Parathyroid adenoma (tissue), 2 donors: ENCODE data around the gene SLC35E2B.

Experiments
- H2AFZ ChIP-seq: fragments of 300-600 bp; sonication (generic); one replicate; pipeline ENCODE4 v1.7.0; 2017; ENCODE audit warnings: antibody characterized with exemption, mild to moderate bottlenecking
- H3K27ac ChIP-seq: fragments of 300-600 bp; sonication (generic); one replicate; pipeline ENCODE4 v1.7.0; 2017
- H3K27me3 ChIP-seq: fragments of 300-600 bp; sonication (generic); one replicate; pipeline ENCODE4 v1.7.0; 2017; ENCODE audit warnings: low read length; ENCODE audit not compliant: control insufficient read depth, insufficient read depth
- H3K36me3 ChIP-seq: fragments of 300-600 bp; sonication (generic); one replicate; pipeline ENCODE4 v1.7.0; 2017; ENCODE audit warnings: low read length; ENCODE audit not compliant: control insufficient read depth, insufficient read depth
- H3K4me1 ChIP-seq: fragments of 300-600 bp; sonication (generic); one replicate; pipeline ENCODE4 v1.7.0; 2017; ENCODE audit warnings: control low read depth
- H3K4me2 ChIP-seq: fragments of 300-600 bp; sonication (generic); one replicate; pipeline ENCODE4 v1.7.0; 2017; ENCODE audit warnings: low read length
- H3K4me3 ChIP-seq: fragments of 300-600 bp; sonication (generic); one replicate; pipeline ENCODE4 v1.7.0; 2017; ENCODE audit warnings: low read depth, low read length
- H3K79me2 ChIP-seq: fragments of 300-600 bp; sonication (generic); one replicate; pipeline ENCODE4 v1.7.0; 2017; ENCODE audit warnings: control low read depth
- H3K9ac ChIP-seq: fragments of 300-600 bp; sonication (generic); one replicate; pipeline ENCODE4 v1.7.0; 2017; ENCODE audit warnings: mild to moderate bottlenecking
- H3K9me3 ChIP-seq: fragments of 300-600 bp; sonication (generic); one replicate; pipeline ENCODE4 v1.7.0; 2017; ENCODE audit warnings: low read length; ENCODE audit not compliant: control insufficient read depth
- TF ChIP-seq, protein P1 (sequence below): fragments of 300-600 bp; sonication (generic); IDR thresholded peaks from one replicate; pipeline ENCODE4 v1.7.0; 2017; ENCODE audit warnings: antibody characterized with exemption, mild to moderate bottlenecking
- donor health status: primary hyperparathyroidism.

The SLC35E2B gene

GRCh38 chr1:1622010-1622787 lies 70.4 kb downstream of the SLC35E2B start:
- H3K9me3 ChIP-seq, result no peaks in the 10 kb centered on the region
- no peaks in the 10 kb centered on the region for H3K27me3 ChIP-seq
- H2AFZ ChIP-seq, result no peak overlapping the region
- H3K36me3 ChIP-seq, result no peaks in the 10 kb centered on the region
- H3K9ac ChIP-seq, result no peak overlapping the region
- TF ChIP-seq, protein P1, sequence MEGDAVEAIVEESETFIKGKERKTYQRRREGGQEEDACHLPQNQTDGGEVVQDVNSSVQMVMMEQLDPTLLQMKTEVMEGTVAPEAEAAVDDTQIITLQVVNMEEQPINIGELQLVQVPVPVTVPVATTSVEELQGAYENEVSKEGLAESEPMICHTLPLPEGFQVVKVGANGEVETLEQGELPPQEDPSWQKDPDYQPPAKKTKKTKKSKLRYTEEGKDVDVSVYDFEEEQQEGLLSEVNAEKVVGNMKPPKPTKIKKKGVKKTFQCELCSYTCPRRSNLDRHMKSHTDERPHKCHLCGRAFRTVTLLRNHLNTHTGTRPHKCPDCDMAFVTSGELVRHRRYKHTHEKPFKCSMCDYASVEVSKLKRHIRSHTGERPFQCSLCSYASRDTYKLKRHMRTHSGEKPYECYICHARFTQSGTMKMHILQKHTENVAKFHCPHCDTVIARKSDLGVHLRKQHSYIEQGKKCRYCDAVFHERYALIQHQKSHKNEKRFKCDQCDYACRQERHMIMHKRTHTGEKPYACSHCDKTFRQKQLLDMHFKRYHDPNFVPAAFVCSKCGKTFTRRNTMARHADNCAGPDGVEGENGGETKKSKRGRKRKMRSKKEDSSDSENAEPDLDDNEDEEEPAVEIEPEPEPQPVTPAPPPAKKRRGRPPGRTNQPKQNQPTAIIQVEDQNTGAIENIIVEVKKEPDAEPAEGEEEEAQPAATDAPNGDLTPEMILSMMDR, result no peak
- H3K27ac ChIP-seq, result no peak overlapping the region
- H3K4me1 ChIP-seq, result no peaks in the 10 kb centered on the region
- H3K4me2 ChIP-seq, result no peak overlapping the region
- no peak overlapping the region for H3K4me3 ChIP-seq
- H3K79me2 ChIP-seq, result no peaks in the 10 kb centered on the region

DNA sequence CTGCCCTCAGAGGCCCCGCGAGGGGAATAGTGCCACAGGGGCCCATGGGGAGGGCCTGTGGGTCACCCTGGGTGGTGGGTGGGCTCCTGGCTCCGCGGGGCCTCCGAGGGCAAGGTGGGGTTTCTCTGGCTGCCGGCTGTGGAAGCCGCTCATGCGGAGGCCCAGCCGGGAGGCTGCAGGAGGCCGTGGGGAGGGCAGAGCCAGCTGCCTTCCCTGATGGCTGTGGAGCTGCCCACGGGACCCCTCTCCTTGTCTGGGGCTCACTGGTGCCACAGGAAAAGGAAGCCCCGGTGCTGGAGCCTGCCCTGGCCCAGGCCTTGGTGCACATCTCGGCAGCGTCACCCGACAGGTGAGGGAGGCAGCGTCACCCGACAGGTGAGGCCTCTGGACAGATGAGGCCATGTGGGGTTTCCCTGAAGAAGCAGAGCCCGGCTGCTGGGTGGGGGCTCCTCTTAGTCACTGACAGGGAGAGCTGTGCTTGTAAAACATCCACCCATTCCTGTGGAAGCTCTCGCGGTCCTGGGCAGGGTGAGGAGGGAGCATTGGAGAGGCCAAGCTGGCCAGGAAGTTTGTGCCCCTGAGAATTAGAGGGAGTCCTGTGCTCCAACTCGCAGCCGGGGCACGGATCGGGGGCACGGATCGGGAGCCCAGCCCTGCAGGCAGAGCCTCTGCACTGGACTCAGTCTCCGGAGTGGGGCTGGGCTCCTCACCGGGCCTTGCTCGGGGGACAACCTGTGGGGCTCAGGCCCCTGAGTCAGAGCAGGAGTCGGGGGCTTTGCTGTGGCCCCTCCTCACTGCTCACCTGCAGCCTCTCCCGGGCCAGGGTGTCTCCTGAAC lies 71.2 kb downstream of the SLC35E2B start:
- Histone ChIP-seq H3K27ac (no peak overlapping the region), H3K4me3 (no peak overlapping the region), H3K9ac (no peak overlapping the region), H3K9me3 (no peaks in the 10 kb centered on the region), H2AFZ (no peak overlapping the region), H3K79me2 (peaks cover 1% of the 10 kb centered on the region), H3K4me1 (no peaks in the 10 kb centered on the region), H3K27me3 (no peaks in the 10 kb centered on the region), H3K4me2 (no peak overlapping the region), H3K36me3 (no peaks in the 10 kb centered on the region)
- TF ChIP-seq, protein P1, result no peak

DNA sequence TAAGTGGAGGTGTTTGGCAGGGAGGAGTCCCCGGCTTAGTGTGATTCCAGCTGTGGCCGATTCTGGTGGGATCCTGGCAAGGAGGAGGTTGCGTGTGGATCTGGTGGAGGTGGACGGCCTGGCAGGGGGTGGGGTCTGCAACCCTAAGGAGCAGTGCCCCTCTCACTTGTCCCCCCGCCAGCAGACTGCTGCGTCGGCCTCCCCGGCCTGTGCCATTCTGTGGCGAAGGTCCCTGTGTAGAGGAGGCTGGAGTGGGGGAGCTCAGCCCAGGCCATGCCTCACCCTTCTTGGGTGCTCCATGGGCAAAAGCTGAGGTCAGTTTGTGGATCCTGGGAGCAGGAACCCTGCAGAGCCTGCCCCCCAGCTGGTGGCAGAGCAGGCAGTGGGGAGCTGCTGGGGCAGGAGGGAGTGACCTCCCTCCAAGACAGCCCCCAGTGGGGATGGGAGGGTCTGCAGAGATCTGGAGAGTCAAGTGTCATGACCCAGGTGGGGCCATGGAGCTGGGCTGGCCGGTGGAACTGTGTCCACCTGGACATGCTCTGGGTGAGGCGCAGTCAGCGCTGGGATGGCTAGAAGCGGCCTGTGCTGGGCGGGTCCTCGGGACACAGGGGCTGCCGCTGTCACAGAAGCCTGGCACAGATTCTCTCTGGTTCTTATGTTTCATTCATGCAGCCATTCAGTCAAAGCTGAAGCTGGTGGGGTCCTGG lies 72.0 kb downstream of the SLC35E2B start:
- Histone ChIP-seq H3K4me2 (no peak overlapping the region), H3K27ac (no peak overlapping the region), H3K9ac (no peak overlapping the region), H3K79me2 (peaks cover 2% of the 10 kb centered on the region), H3K4me1 (no peaks in the 10 kb centered on the region), H3K36me3 (no peaks in the 10 kb centered on the region), H3K4me3 (no peak overlapping the region), H2AFZ (no peak overlapping the region), H3K9me3 (no peaks in the 10 kb centered on the region), H3K27me3 (no peaks in the 10 kb centered on the region)
- TF ChIP-seq, protein P1, result no peak

DNA sequence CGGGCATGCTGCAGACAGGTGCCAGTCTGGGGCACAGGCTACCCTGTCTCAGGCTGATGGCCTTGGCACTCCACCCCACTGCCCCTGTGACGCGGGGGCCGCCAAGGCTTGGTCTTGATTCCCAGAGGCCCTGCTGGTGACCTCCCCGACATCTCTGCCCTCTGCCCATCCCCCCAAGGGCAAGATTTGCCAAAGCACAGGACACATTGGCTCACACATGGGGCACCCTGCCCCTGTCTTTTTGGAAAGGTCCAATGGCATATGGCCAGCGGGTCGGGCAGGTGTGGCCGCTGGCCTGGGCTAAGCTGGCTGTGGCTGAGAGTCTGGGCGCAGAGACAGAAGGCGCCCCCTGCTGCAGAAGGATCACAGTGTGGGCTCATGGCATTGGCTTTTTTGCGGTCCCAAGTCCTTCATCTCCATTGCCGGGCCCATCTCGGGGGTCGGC lies 72.7 kb downstream of the SLC35E2B start:
- H2AFZ ChIP-seq, result no peak overlapping the region
- no peaks in the 10 kb centered on the region for H3K36me3 ChIP-seq
- no peak overlapping the region for H3K4me3 ChIP-seq
- no peak overlapping the region for H3K27ac ChIP-seq
- H3K4me1 ChIP-seq, result no peaks in the 10 kb centered on the region
- TF ChIP-seq, protein P1, result no peak
- H3K9me3 ChIP-seq, result no peaks in the 10 kb centered on the region
- no peak overlapping the region for H3K4me2 ChIP-seq
- no peaks in the 10 kb centered on the region for H3K27me3 ChIP-seq
- no peak overlapping the region for H3K9ac ChIP-seq
- peaks cover 2% of the 10 kb centered on the region for H3K79me2 ChIP-seq
